ENCODE measurements around the gene PDE10A.

PDE10A gene

DNA sequence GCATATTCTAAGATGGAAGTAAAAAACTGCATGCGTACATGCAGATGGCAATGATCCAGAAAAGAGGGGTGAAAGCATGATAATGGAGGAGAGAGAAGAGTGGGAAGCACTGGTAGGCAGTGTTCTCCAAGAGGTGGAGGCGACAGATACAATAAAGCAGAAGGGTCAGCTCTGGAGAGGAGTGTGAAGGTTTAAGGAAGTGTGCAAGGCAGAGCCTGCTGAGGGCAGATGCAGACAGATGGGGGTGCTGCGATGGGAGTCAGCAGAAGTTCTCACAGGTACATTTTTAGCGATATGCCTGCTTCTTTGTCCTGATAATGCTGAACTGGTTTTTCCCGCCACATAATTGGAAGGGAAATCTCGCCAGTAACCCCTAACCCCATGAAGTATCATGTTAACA is 272.6 kb downstream of the PDE10A start:
- no peaks in the 10 kb centered on the region for H4K20me1 ChIP-seq (ENCODE audit: insufficient read depth, low read length)
- H3K9me3 ChIP-seq (ENCODE audit: low read length): no peaks in the 10 kb centered on the region
- H3K4me3 ChIP-seq (ENCODE audit: low read depth, low read length, poor library complexity, severe bottlenecking): no peak overlapping the region
- TF ChIP-seq, protein P1, sequence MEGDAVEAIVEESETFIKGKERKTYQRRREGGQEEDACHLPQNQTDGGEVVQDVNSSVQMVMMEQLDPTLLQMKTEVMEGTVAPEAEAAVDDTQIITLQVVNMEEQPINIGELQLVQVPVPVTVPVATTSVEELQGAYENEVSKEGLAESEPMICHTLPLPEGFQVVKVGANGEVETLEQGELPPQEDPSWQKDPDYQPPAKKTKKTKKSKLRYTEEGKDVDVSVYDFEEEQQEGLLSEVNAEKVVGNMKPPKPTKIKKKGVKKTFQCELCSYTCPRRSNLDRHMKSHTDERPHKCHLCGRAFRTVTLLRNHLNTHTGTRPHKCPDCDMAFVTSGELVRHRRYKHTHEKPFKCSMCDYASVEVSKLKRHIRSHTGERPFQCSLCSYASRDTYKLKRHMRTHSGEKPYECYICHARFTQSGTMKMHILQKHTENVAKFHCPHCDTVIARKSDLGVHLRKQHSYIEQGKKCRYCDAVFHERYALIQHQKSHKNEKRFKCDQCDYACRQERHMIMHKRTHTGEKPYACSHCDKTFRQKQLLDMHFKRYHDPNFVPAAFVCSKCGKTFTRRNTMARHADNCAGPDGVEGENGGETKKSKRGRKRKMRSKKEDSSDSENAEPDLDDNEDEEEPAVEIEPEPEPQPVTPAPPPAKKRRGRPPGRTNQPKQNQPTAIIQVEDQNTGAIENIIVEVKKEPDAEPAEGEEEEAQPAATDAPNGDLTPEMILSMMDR (IDR thresholded peaks at IDR 0.05; ENCODE audit: low read length): no peak
- no peak for TF ChIP-seq EZH2 (IDR thresholded peaks at IDR 0.05; ENCODE audit: borderline replicate concordance, low read length)
- H3K27me3 ChIP-seq (ENCODE audit: insufficient read depth, low read length): no peaks in the 10 kb centered on the region
- H3K27ac ChIP-seq (ENCODE audit: low read depth, low read length, poor library complexity, severe bottlenecking): no peak overlapping the region
- H2AFZ ChIP-seq (ENCODE audit: low read length): no peak overlapping the region
- no peaks in the 10 kb centered on the region for H3F3A ChIP-seq (ENCODE audit: insufficient read depth, low read length)
- H3K4me2 ChIP-seq (ENCODE audit: low read length): no peak overlapping the region
- H3K79me2 ChIP-seq (ENCODE audit: insufficient read depth, low read length): no peaks in the 10 kb centered on the region
- no peaks in the 10 kb centered on the region for H3K36me3 ChIP-seq (ENCODE audit: insufficient read depth, low read length)
- no peak overlapping the region for H3K9ac ChIP-seq (ENCODE audit: low read length)
- H3K9me2 ChIP-seq (ENCODE audit: low read depth, low read length): no peaks in the 10 kb centered on the region
- no peaks in the 10 kb centered on the region for H3K4me1 ChIP-seq (ENCODE audit: insufficient read depth, low read length, severe bottlenecking)

DNA sequence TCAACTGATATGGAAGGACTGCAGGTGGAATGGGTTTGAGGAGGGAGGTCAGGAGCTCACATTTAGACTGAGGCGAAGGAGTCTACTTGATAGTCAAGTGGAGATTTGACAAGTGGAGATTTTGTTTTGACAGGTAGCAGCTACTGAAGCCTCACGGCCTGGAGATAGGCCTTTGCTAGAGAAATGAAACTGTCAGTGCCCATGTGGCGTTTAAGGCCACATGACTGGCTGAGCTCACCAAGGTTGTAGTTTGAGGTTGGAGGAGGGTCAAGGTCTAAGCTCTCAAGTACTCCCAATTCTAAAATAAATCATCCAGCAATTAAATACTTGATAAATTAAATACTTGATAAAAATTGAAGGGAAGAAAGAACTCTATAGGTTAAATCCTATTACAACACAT is 273.5 kb downstream of the PDE10A start:
- no peaks in the 10 kb centered on the region for H4K20me1 ChIP-seq (ENCODE audit: insufficient read depth, low read length)
- H3K9me2 ChIP-seq (ENCODE audit: low read depth, low read length): no peaks in the 10 kb centered on the region
- no peak overlapping the region for H3K27ac ChIP-seq (ENCODE audit: low read depth, low read length, poor library complexity, severe bottlenecking)
- H3K9me3 ChIP-seq (ENCODE audit: low read length): no peaks in the 10 kb centered on the region
- no peak overlapping the region for H3K9ac ChIP-seq (ENCODE audit: low read length)
- H2AFZ ChIP-seq (ENCODE audit: low read length): no peak overlapping the region
- no peaks in the 10 kb centered on the region for H3K36me3 ChIP-seq (ENCODE audit: insufficient read depth, low read length)
- H3K79me2 ChIP-seq (ENCODE audit: insufficient read depth, low read length): no peaks in the 10 kb centered on the region
- H3K4me2 ChIP-seq (ENCODE audit: low read length): no peak overlapping the region
- H3F3A ChIP-seq (ENCODE audit: insufficient read depth, low read length): no peaks in the 10 kb centered on the region
- H3K27me3 ChIP-seq (ENCODE audit: insufficient read depth, low read length): no peaks in the 10 kb centered on the region
- no peak for TF ChIP-seq EZH2 (IDR thresholded peaks at IDR 0.05; ENCODE audit: borderline replicate concordance, low read length)
- TF ChIP-seq, protein P1 (IDR thresholded peaks at IDR 0.05; ENCODE audit: low read length): no peak
- H3K4me3 ChIP-seq (ENCODE audit: low read depth, low read length, poor library complexity, severe bottlenecking): no peak overlapping the region
- no peaks in the 10 kb centered on the region for H3K4me1 ChIP-seq (ENCODE audit: insufficient read depth, low read length, severe bottlenecking)

- no peak overlapping the region for H3K9ac ChIP-seq (ENCODE audit: low read length)
- H3K4me3 ChIP-seq (ENCODE audit: low read depth, low read length, poor library complexity, severe bottlenecking): no peak overlapping the region
- no peaks in the 10 kb centered on the region for H3K36me3 ChIP-seq (ENCODE audit: insufficient read depth, low read length)
- no peak overlapping the region for H2AFZ ChIP-seq (ENCODE audit: low read length)
- H3K79me2 ChIP-seq (ENCODE audit: insufficient read depth, low read length): no peaks in the 10 kb centered on the region
- no peak overlapping the region for H3K27ac ChIP-seq (ENCODE audit: low read depth, low read length, poor library complexity, severe bottlenecking)
- H3F3A ChIP-seq (ENCODE audit: insufficient read depth, low read length): no peaks in the 10 kb centered on the region
- no peaks in the 10 kb centered on the region for H3K4me1 ChIP-seq (ENCODE audit: insufficient read depth, low read length, severe bottlenecking)
- H3K9me2 ChIP-seq (ENCODE audit: low read depth, low read length): no peaks in the 10 kb centered on the region
- no peaks in the 10 kb centered on the region for H3K9me3 ChIP-seq (ENCODE audit: low read length)
- no peak overlapping the region for H3K4me2 ChIP-seq (ENCODE audit: low read length)
- no peaks in the 10 kb centered on the region for H4K20me1 ChIP-seq (ENCODE audit: insufficient read depth, low read length)
- TF ChIP-seq, protein P1 (IDR thresholded peaks at IDR 0.05; ENCODE audit: low read length): no peak
- TF ChIP-seq EZH2 (IDR thresholded peaks at IDR 0.05; ENCODE audit: borderline replicate concordance, low read length): no peak
- H3K27me3 ChIP-seq (ENCODE audit: insufficient read depth, low read length): no peaks in the 10 kb centered on the region
Measured at GRCh38 chr6:165383323-165383722, 279.7 kb downstream of the PDE10A start.

Measured in OCI-LY1 (cell line).